B cell (primary cell): ENCODE data around the gene MAFF. TPM values are rescaled to one million over a fixed set of nuclear protein-coding genes. Genes with fewer than 3 reads are reported as not detected.

Experiments used
- ATAC-seq: fragments of 200-7000 bp; cut with Tn5 transposase; one replicate; pipeline ENCODE4 v1.10.0; 2021; ENCODE audit warnings: low read depth, mild to moderate bottlenecking, moderate number of reproducible peaks, moderate library complexity
- CTCF ChIA-PET: fragments of 350-600 bp; sonication (Branson Sonifier 250); formaldehyde crosslinking; loops from one replicate; lab custom pipeline; 2021; ENCODE audit warnings: antibody characterized with exemption, inconsistent platforms; lab: Charles Lee
- POLR2A ChIA-PET: fragments of 350-600 bp; sonication (Branson Sonifier 250); formaldehyde crosslinking; loops from one replicate; lab custom pipeline; 2021; ENCODE audit warnings: antibody characterized with exemption; lab: Charles Lee
- DNase-seq: peaks from one replicate; pipeline ENCODE4 v3.0.0; 2013
- H2AFZ ChIP-seq: 2 replicates; pipeline ENCODE4 v1.6.1; 2012; ENCODE audit warnings: mild to moderate bottlenecking, low read depth, low read length; ENCODE audit not compliant: insufficient read depth, poor library complexity, severe bottlenecking
- H3K27ac ChIP-seq, 2 donors: 1 replicate in 1 of 2; 2 replicates in 1 of 2; pipeline ENCODE4 v1.5.1; 2012 to 2013; ENCODE audit warnings: low read length in 2 of 2, mild to moderate bottlenecking in 2 of 2, moderate library complexity in 1 of 2
- H3K27me3 ChIP-seq, 4 experiments: fragments of 200-600 bp in 1 of 4; sonication (generic) in 1 of 4; replicated peaks in 1 of 4; 1 replicate in 2 of 4; 2 replicates in 2 of 4; pipeline versions ENCODE4 v1.6.1 to v1.7.0; 2013 to 2016; ENCODE audit warnings: low read length in 3 of 4, mild to moderate bottlenecking in 2 of 4, mixed read lengths in 1 of 4, moderate library complexity in 1 of 4; ENCODE audit not compliant: insufficient read depth in 4 of 4, control insufficient read depth in 3 of 4; ENCODE audit errors: control extremely low read depth in 1 of 4
- H3K36me3 ChIP-seq, 2 experiments: replicated peaks in 1 of 2; 1 replicate in 1 of 2; 2 replicates in 1 of 2; pipeline versions ENCODE4 v1.6.1 to v1.7.1; 2013; ENCODE audit warnings: low read length in 1 of 2; ENCODE audit not compliant: insufficient read depth in 2 of 2, control insufficient read depth in 1 of 2; ENCODE audit errors: control extremely low read depth in 1 of 2, extremely low read depth in 1 of 2
- H3K4me1 ChIP-seq, 2 donors: fragments of 200-600 bp in 1 of 2; sonication (generic) in 1 of 2; 1 replicate in 1 of 2; 2 replicates in 1 of 2; pipeline versions ENCODE4 v1.5.1 to v1.6.1; 2013 to 2017; ENCODE audit warnings: low read length in 2 of 2; ENCODE audit not compliant: control insufficient read depth in 2 of 2, insufficient read depth in 2 of 2
- H3K4me2 ChIP-seq: replicated peaks from 2 replicates; pipeline ENCODE3; 2012; ENCODE audit warnings: mild to moderate bottlenecking, low read depth, low read length; ENCODE audit not compliant: poor library complexity, severe bottlenecking
- H3K4me3 ChIP-seq, 5 experiments: fragments of 200-600 bp in 1 of 5; sonication (generic) in 1 of 5; 1 replicate in 3 of 5; 2 replicates in 2 of 5; pipeline versions ENCODE4 v1.5.1 to v1.7.0; 2011 to 2016; ENCODE audit warnings: low read length in 4 of 5, mild to moderate bottlenecking in 4 of 5, low read depth in 2 of 5, control low read depth in 1 of 5, moderate library complexity in 1 of 5; ENCODE audit not compliant: insufficient read depth in 1 of 5; ENCODE audit errors: control extremely low read depth in 1 of 5, extremely low read depth in 1 of 5
- H3K79me2 ChIP-seq: fragments of 200-600 bp; sonication (generic); one replicate; pipeline ENCODE4 v1.6.0; 2016; ENCODE audit warnings: low read length; ENCODE audit not compliant: control insufficient read depth, insufficient read depth
- H3K9ac ChIP-seq: fragments of 200-600 bp; sonication (generic); 2 replicates; pipeline ENCODE4 v1.6.1; 2017; ENCODE audit warnings: mild to moderate bottlenecking, low read length, moderate library complexity
- H3K9me3 ChIP-seq, 3 donors: one replicate each; pipeline versions ENCODE4 v1.6.1 to v1.7.1; 2013; ENCODE audit warnings: low read length in 2 of 3; ENCODE audit not compliant: control insufficient read depth in 2 of 3, insufficient read depth in 1 of 3; ENCODE audit errors: control extremely low read depth in 1 of 3
- H4K20me1 ChIP-seq: 2 replicates; pipeline ENCODE4 v1.6.0; 2012; ENCODE audit warnings: mild to moderate bottlenecking, low read length; ENCODE audit not compliant: insufficient read depth, control insufficient read depth, poor library complexity, severe bottlenecking
- H3K27ac Mint-ChIP-seq: one replicate; pipeline ENCODE4 v1.8.0; 2021; ENCODE audit warnings: mixed read lengths
- H3K27me3 Mint-ChIP-seq: one replicate; pipeline ENCODE4 v1.8.0; 2021; ENCODE audit warnings: mixed read lengths
- H3K4me1 Mint-ChIP-seq: one replicate; pipeline ENCODE4 v1.8.0; 2021; ENCODE audit warnings: mixed read lengths
- H3K4me3 Mint-ChIP-seq: one replicate; pipeline ENCODE4 v1.8.0; 2021; ENCODE audit warnings: mixed read lengths
- H3K9me3 Mint-ChIP-seq: one replicate; pipeline ENCODE4 v1.8.0; 2022; ENCODE audit warnings: mixed read lengths; ENCODE audit not compliant: insufficient read depth
- CTCF ChIP-seq: fragments of 200-600 bp; IDR thresholded peaks from one replicate; pipeline ENCODE4 v1.8.0; 2022; ENCODE audit warnings: antibody characterized with exemption, mild to moderate bottlenecking
- EZH2 ChIP-seq: IDR thresholded peaks from 2 replicates; pipeline ENCODE4 v1.6.1; 2012; ENCODE audit warnings: borderline replicate concordance, low read depth, mild to moderate bottlenecking, moderate library complexity, low read length; ENCODE audit not compliant: insufficient read depth, poor library complexity, severe bottlenecking
- WGBS: methylation state at CpG from one replicate; pipeline ENCODE4 v1.1.5; 2013; ENCODE audit warnings: missing lambda C conversion rate; ENCODE audit not compliant: insufficient coverage; 5-methylcytosine and 5-hydroxymethylcytosine counted together
- intact Hi-C: fragments of 100-400 bp; cut with micrococcal nuclease; formaldehyde crosslinking; loops from one replicate; pipeline ENCODE4 v1.10.0; 2022
- polyA plus RNA-seq: library from polyadenylated mRNA; depleted of rRNA; stranded (reverse); fragments of >200 nt; gene quantifications from 2 replicates; pipeline ENCODE4 v1.2.3, GENCODE V29; 2012
- total RNA-seq, 2 donors: library from RNA; stranded (reverse); fragments of 120-200 nt in 1 of 2; gene quantifications; 1 replicate in 1 of 2; 2 replicates in 1 of 2; pipeline versions ENCODE4 v1.2.3 to v1.2.4, GENCODE V29; 2013 to 2022

The MAFF gene
- total and polyA plus RNA-seq, 2 donors (not counting 1 experiment from before 2014, with no cell fraction given) = 5.3 to 18.0 TPM

GRCh38 chr22:38172832-38173640, 28.8 kb upstream of the MAFF start:
- Histone ChIP-seq H3K79me2 (peaks cover 48% of the 10 kb centered on the region), H3K36me3 (peaks cover 0 to 12% of the 10 kb centered on the region in 2 experiments), H2AFZ (no peak overlapping the region), H3K4me1 (peaks cover 13 to 17% of the 10 kb centered on the region in 2 donors), H4K20me1 (peaks cover 5% of the 10 kb centered on the region), H3K27ac (no peak overlapping the region), H3K4me2 (no peak overlapping the region), H3K9ac (no peak overlapping the region), H3K27me3 (no peaks in the 10 kb centered on the region), H3K9me3 (no peaks in the 10 kb centered on the region), H3K4me3 (no peak overlapping the region)
- no peak for DNase-seq
- H3K4me3 Mint-ChIP-seq = no peak overlapping the region
- POLR2A ChIA-PET = interaction anchor here (1.2 kb wide), 1 partner anchor 8 kb away, joined by 3 read pairs; no protein-coding TSS in a partner anchor
- H3K4me1 Mint-ChIP-seq = peaks cover 17% of the 10 kb centered on the region
- no peaks in the 10 kb centered on the region for H3K9me3 Mint-ChIP-seq
- H3K27me3 Mint-ChIP-seq = no peaks in the 10 kb centered on the region
- intact Hi-C loops = no loop called here
- CTCF ChIA-PET = no interaction called here
- 59% methylated on average over 15 of the region's 16 CpGs for WGBS
- TF ChIP-seq EZH2 = no peak
- no peak for TF ChIP-seq CTCF
- H3K27ac Mint-ChIP-seq = no peak overlapping the region
- ATAC-seq = no peak

GRCh38 chr22:38173641-38173906, 28.2 kb upstream of the MAFF start:
- CTCF ChIA-PET = no interaction called here

More at GRCh38 chr22:38173641-38173906, 28.2 kb upstream of the MAFF start:
- Histone ChIP-seq H4K20me1 (peaks cover 5% of the 10 kb centered on the region), H3K9me3 (no peaks in the 10 kb centered on the region), H3K4me3 (no peak overlapping the region), H3K36me3 (peaks cover 0 to 9% of the 10 kb centered on the region in 2 experiments), H3K27ac (no peak overlapping the region), H3K27me3 (no peaks in the 10 kb centered on the region), H3K79me2 (peaks cover 48% of the 10 kb centered on the region), H3K9ac (no peak overlapping the region), H3K4me2 (no peak overlapping the region), H2AFZ (no peak overlapping the region), H3K4me1 (peaks cover 13 to 17% of the 10 kb centered on the region in 2 donors)
- Mint-ChIP-seq H3K27ac (no peak overlapping the region), H3K27me3 (no peaks in the 10 kb centered on the region), H3K9me3 (no peaks in the 10 kb centered on the region), H3K4me1 (peaks cover 17% of the 10 kb centered on the region), H3K4me3 (no peak overlapping the region)
- intact Hi-C loops = no loop called here
- POLR2A ChIA-PET = no interaction called here
- ATAC-seq = no peak
- TF ChIP-seq EZH2 = no peak
- no peak for TF ChIP-seq CTCF
- DNase-seq = no peak
- whole genome bisulfite sequencing = 94% methylated on average over 3 of the region's 4 CpGs
